Measurements from ENCODE around the gene WNT3A.

The WNT3A gene

GRCh38 chr1:228004331-228004855, 2.4 kb upstream of the WNT3A start:
- ATAC-seq = peak; percentile 71
- TF ChIP-seq ZFP30 (CRISPR knock-in tag; IDR thresholded peaks at IDR 0.05) (no peak), ARNTL (CRISPR knock-in tag; IDR thresholded peaks at IDR 0.05; ENCODE audit: borderline replicate concordance, low read depth) (no peak), CSDC2 (CRISPR knock-in tag; IDR thresholded peaks at IDR 0.05) (no peak), OSR1 (CRISPR knock-in tag; IDR thresholded peaks at IDR 0.05) (no peak), TOX (CRISPR knock-in tag; IDR thresholded peaks at IDR 0.05; ENCODE audit: borderline replicate concordance) (no peak)
- TF ChIP-seq, protein P1, sequence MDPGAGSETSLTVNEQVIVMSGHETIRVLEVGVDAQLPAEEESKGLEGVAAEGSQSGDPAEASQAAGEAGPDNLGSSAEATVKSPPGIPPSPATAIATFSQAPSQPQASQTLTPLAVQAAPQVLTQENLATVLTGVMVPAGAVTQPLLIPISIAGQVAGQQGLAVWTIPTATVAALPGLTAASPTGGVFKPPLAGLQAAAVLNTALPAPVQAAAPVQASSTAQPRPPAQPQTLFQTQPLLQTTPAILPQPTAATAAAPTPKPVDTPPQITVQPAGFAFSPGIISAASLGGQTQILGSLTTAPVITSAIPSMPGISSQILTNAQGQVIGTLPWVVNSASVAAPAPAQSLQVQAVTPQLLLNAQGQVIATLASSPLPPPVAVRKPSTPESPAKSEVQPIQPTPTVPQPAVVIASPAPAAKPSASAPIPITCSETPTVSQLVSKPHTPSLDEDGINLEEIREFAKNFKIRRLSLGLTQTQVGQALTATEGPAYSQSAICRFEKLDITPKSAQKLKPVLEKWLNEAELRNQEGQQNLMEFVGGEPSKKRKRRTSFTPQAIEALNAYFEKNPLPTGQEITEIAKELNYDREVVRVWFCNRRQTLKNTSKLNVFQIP (CRISPR knock-in tag; IDR thresholded peaks at IDR 0.05; ENCODE audit: borderline replicate concordance, low read depth) = no peak
- TF ChIP-seq, protein P2, sequence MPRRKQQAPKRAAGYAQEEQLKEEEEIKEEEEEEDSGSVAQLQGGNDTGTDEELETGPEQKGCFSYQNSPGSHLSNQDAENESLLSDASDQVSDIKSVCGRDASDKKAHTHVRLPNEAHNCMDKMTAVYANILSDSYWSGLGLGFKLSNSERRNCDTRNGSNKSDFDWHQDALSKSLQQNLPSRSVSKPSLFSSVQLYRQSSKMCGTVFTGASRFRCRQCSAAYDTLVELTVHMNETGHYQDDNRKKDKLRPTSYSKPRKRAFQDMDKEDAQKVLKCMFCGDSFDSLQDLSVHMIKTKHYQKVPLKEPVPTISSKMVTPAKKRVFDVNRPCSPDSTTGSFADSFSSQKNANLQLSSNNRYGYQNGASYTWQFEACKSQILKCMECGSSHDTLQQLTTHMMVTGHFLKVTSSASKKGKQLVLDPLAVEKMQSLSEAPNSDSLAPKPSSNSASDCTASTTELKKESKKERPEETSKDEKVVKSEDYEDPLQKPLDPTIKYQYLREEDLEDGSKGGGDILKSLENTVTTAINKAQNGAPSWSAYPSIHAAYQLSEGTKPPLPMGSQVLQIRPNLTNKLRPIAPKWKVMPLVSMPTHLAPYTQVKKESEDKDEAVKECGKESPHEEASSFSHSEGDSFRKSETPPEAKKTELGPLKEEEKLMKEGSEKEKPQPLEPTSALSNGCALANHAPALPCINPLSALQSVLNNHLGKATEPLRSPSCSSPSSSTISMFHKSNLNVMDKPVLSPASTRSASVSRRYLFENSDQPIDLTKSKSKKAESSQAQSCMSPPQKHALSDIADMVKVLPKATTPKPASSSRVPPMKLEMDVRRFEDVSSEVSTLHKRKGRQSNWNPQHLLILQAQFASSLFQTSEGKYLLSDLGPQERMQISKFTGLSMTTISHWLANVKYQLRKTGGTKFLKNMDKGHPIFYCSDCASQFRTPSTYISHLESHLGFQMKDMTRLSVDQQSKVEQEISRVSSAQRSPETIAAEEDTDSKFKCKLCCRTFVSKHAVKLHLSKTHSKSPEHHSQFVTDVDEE (CRISPR knock-in tag; IDR thresholded peaks at IDR 0.05) = no peak
- TF ChIP-seq, protein P3, sequence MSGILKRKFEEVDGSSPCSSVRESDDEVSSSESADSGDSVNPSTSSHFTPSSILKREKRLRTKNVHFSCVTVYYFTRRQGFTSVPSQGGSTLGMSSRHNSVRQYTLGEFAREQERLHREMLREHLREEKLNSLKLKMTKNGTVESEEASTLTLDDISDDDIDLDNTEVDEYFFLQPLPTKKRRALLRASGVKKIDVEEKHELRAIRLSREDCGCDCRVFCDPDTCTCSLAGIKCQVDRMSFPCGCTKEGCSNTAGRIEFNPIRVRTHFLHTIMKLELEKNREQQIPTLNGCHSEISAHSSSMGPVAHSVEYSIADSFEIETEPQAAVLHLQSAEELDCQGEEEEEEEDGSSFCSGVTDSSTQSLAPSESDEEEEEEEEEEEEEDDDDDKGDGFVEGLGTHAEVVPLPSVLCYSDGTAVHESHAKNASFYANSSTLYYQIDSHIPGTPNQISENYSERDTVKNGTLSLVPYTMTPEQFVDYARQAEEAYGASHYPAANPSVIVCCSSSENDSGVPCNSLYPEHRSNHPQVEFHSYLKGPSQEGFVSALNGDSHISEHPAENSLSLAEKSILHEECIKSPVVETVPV (CRISPR knock-in tag; IDR thresholded peaks at IDR 0.05) = no peak

GRCh38 chr1:228004856-228005462, 1.8 kb upstream of the WNT3A start:
- no peak for ATAC-seq
- no peak for TF ChIP-seq CREB5 (CRISPR knock-in tag; IDR thresholded peaks at IDR 0.05; ENCODE audit: low read depth)
- TF ChIP-seq GLIS3 (CRISPR knock-in tag; IDR thresholded peaks at IDR 0.05) = no peak
- TF ChIP-seq CSDC2 (CRISPR knock-in tag; IDR thresholded peaks at IDR 0.05) = no peak
- TF ChIP-seq ZFP30 (CRISPR knock-in tag; IDR thresholded peaks at IDR 0.05) = no peak
- TF ChIP-seq TCF4 (CRISPR knock-in tag; IDR thresholded peaks at IDR 0.05; ENCODE audit: borderline replicate concordance) = no peak
- no peak for TF ChIP-seq ARNTL (CRISPR knock-in tag; IDR thresholded peaks at IDR 0.05; ENCODE audit: borderline replicate concordance, low read depth)
- TF ChIP-seq ZNF565 (CRISPR knock-in tag; conservative IDR thresholded peaks at IDR 0.05; ENCODE audit: low read depth) = no peak
- TF ChIP-seq, protein P4, sequence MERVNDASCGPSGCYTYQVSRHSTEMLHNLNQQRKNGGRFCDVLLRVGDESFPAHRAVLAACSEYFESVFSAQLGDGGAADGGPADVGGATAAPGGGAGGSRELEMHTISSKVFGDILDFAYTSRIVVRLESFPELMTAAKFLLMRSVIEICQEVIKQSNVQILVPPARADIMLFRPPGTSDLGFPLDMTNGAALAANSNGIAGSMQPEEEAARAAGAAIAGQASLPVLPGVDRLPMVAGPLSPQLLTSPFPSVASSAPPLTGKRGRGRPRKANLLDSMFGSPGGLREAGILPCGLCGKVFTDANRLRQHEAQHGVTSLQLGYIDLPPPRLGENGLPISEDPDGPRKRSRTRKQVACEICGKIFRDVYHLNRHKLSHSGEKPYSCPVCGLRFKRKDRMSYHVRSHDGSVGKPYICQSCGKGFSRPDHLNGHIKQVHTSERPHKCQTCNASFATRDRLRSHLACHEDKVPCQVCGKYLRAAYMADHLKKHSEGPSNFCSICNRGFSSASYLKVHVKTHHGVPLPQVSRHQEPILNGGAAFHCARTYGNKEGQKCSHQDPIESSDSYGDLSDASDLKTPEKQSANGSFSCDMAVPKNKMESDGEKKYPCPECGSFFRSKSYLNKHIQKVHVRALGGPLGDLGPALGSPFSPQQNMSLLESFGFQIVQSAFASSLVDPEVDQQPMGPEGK (CRISPR knock-in tag; IDR thresholded peaks at IDR 0.05; ENCODE audit: borderline replicate concordance) = no peak
- no peak for TF ChIP-seq ESRRG (CRISPR knock-in tag; IDR thresholded peaks at IDR 0.05)
- TF ChIP-seq, protein P2 (CRISPR knock-in tag; IDR thresholded peaks at IDR 0.05) = no peak
- no peak for TF ChIP-seq SNAI2 (CRISPR knock-in tag; IDR thresholded peaks at IDR 0.05)
- TF ChIP-seq, protein P1 (CRISPR knock-in tag; IDR thresholded peaks at IDR 0.05; ENCODE audit: borderline replicate concordance, low read depth) = no peak
